GM12878 (cell line): ENCODE measurements around the gene RAMACL. TPM values are rescaled to one million over a fixed set of nuclear protein-coding genes. Genes with fewer than 3 reads are reported as not detected.

Experiments
- BCL3 ChIP-seq: IDR thresholded peaks from 2 replicates; pipeline ENCODE4 v1.6.1; 2011; ENCODE audit warnings: borderline replicate concordance, low read depth, mild to moderate bottlenecking, moderate library complexity, low read length; ENCODE audit not compliant: insufficient read depth, poor library complexity, severe bottlenecking
- CHD1 ChIP-seq: IDR thresholded peaks from 2 replicates; pipeline ENCODE4 v1.6.1; 2012; ENCODE audit warnings: low read depth, low read length, improper control_type of control experiment
- CHD2 ChIP-seq: IDR thresholded peaks from 2 replicates; pipeline ENCODE4 v1.6.1; 2011; ENCODE audit warnings: low read depth, low read length, improper control_type of control experiment, borderline replicate concordance
- FOS ChIP-seq: IDR thresholded peaks from 3 replicates; pipeline ENCODE4 v1.6.1; 2011; ENCODE audit warnings: borderline replicate concordance; ENCODE audit not compliant: insufficient read length; ENCODE audit errors: extremely low read depth
- GABPA ChIP-seq: IDR thresholded peaks from 2 replicates; pipeline ENCODE4 v1.6.1; 2014; ENCODE audit warnings: antibody characterized with exemption, low read depth, mild to moderate bottlenecking, inconsistent platforms
- HCFC1 ChIP-seq: fragments of 150-350 bp; IDR thresholded peaks from 2 replicates; pipeline ENCODE4 v1.6.1; 2014; ENCODE audit warnings: low read length
- IKZF2 ChIP-seq, 2 experiments: fragments of 450-650 bp; IDR thresholded peaks; 2 replicates each; pipeline ENCODE4 v1.6.1; 2017; ENCODE audit warnings: mild to moderate bottlenecking in 2 of 2, moderate library complexity in 2 of 2
- MXI1 ChIP-seq: fragments of 150-350 bp; IDR thresholded peaks from 2 replicates; pipeline ENCODE4 v1.6.1; 2011; ENCODE audit warnings: low read depth, mild to moderate bottlenecking, inconsistent platforms, low read length, improper control_type of control experiment
- NBN ChIP-seq: fragments of 450-650 bp; IDR thresholded peaks from 2 replicates; pipeline ENCODE4 v1.6.1; 2016
- NR2F1 ChIP-seq: fragments of 450-650 bp; conservative IDR thresholded peaks from 2 replicates; pipeline ENCODE4 v1.6.1; 2017; ENCODE audit warnings: mild to moderate bottlenecking
- RB1 ChIP-seq: fragments of 450-650 bp; formaldehyde crosslinking; IDR thresholded peaks from 2 replicates; pipeline ENCODE4 v1.6.1; 2017; ENCODE audit warnings: mild to moderate bottlenecking, borderline replicate concordance
- SMARCA5 ChIP-seq: fragments of 450-650 bp; IDR thresholded peaks from 2 replicates; pipeline ENCODE4 v1.6.1; 2017; ENCODE audit warnings: mild to moderate bottlenecking
- SPI1 ChIP-seq: IDR thresholded peaks from 2 replicates; pipeline ENCODE4 v1.6.1; 2011; ENCODE audit warnings: low read depth, mild to moderate bottlenecking, low read length, moderate library complexity, borderline replicate concordance; ENCODE audit not compliant: insufficient read depth
- USF2 ChIP-seq: IDR thresholded peaks from 2 replicates; pipeline ENCODE4 v1.6.1; 2011; ENCODE audit warnings: low read depth, low read length, improper control_type of control experiment, borderline replicate concordance
- ZBTB40 ChIP-seq: fragments of 450-650 bp; IDR thresholded peaks from 2 replicates; pipeline ENCODE4 v1.6.1; 2016; ENCODE audit warnings: mild to moderate bottlenecking, moderate library complexity, borderline replicate concordance
- ZNF274 ChIP-seq: IDR thresholded peaks from one replicate; pipeline ENCODE4 v1.8.0; 2011; ENCODE audit not compliant: insufficient read length, insufficient read depth
- polyA plus RNA-seq, 11 experiments: library from polyadenylated mRNA; depleted of rRNA in 4 of 11; unstranded in 6 of 11; stranded (reverse) in 5 of 11; fragments of >200 nt; fragmentation: Nextera tagmentation in 4 of 11; fragmentation: Illumina TruSeq in 1 of 11; extraction: Ambion mirVana in 4 of 11; extraction: Trizol in 1 of 11; gene quantifications; 1 replicate in 1 of 11; 2 replicates in 10 of 11; pipeline versions ENCODE4 v1.2.1 to v1.2.3, GENCODE V29; 2011 to 2016; ENCODE audit warnings: inconsistent platforms in 2 of 11, missing spikeins in 2 of 11, low read depth in 1 of 11
- total RNA-seq, 4 experiments: library from RNA; depleted of rRNA in 3 of 4; stranded (reverse); fragments of >200 nt in 3 of 4; fragmentation: Illumina TruSeq in 1 of 4; extraction: Trizol in 1 of 4; gene quantifications; 2 replicates each; pipeline versions ENCODE4 v1.2.1 to v1.2.3, GENCODE V29; 2013 to 2021
- TF ChIP-seq, protein P1 (sequence below): fragments of 150-350 bp; IDR thresholded peaks from 2 replicates; pipeline ENCODE4 v1.6.1; 2014; ENCODE audit warnings: mild to moderate bottlenecking, low read depth, low read length
- TF ChIP-seq, protein P2 (sequence below): fragments of 450-650 bp; IDR thresholded peaks from 2 replicates; pipeline ENCODE4 v1.6.1; 2016; ENCODE audit warnings: mild to moderate bottlenecking
- TF ChIP-seq, protein P3 (sequence below): IDR thresholded peaks from 2 replicates; pipeline ENCODE4 v1.6.1; 2012; ENCODE audit warnings: low read depth, low read length, improper control_type of control experiment

The RAMACL gene
- total and polyA plus RNA-seq, 10 of the 15 experiments (the other 5 are each of a cell fraction or from before 2014, with no cell fraction given): 0.09 to 1.3 (median 0.31) TPM; not detected in 1

GRCh38 chr6:166587631-166588413 is 1.3 kb upstream of the RAMACL start (continued):
- TF ChIP-seq BCL3 (no peak), ZBTB40 (no peak), CHD2 (no peak), FOS (no peak), HCFC1 (0 out of 2 replicates have a peak, but pooled peaks have one; percentile 13), SMARCA5 (no peak), MXI1 (no peak), ZNF274 (no peak), NR2F1 (no peak), GABPA (peak; percentile 50), SPI1 (peak; percentile 91), RB1 (no peak), NBN (no peak), IKZF2 (IDR thresholded peaks at IDR 0.05) (peak; percentile 53 to 58; a peak in 2 of 4 replicates), CHD1 (no peak; the same call in 1 of the 2 replicates), USF2 (no peak)
- TF ChIP-seq, protein P1, sequence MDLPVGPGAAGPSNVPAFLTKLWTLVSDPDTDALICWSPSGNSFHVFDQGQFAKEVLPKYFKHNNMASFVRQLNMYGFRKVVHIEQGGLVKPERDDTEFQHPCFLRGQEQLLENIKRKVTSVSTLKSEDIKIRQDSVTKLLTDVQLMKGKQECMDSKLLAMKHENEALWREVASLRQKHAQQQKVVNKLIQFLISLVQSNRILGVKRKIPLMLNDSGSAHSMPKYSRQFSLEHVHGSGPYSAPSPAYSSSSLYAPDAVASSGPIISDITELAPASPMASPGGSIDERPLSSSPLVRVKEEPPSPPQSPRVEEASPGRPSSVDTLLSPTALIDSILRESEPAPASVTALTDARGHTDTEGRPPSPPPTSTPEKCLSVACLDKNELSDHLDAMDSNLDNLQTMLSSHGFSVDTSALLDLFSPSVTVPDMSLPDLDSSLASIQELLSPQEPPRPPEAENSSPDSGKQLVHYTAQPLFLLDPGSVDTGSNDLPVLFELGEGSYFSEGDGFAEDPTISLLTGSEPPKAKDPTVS: no peak
- TF ChIP-seq, protein P2, sequence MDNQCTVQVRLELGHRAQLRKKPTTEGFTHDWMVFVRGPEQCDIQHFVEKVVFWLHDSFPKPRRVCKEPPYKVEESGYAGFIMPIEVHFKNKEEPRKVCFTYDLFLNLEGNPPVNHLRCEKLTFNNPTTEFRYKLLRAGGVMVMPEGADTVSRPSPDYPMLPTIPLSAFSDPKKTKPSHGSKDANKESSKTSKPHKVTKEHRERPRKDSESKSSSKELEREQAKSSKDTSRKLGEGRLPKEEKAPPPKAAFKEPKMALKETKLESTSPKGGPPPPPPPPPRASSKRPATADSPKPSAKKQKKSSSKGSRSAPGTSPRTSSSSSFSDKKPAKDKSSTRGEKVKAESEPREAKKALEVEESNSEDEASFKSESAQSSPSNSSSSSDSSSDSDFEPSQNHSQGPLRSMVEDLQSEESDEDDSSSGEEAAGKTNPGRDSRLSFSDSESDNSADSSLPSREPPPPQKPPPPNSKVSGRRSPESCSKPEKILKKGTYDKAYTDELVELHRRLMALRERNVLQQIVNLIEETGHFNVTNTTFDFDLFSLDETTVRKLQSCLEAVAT: no peak
- TF ChIP-seq, protein P3, sequence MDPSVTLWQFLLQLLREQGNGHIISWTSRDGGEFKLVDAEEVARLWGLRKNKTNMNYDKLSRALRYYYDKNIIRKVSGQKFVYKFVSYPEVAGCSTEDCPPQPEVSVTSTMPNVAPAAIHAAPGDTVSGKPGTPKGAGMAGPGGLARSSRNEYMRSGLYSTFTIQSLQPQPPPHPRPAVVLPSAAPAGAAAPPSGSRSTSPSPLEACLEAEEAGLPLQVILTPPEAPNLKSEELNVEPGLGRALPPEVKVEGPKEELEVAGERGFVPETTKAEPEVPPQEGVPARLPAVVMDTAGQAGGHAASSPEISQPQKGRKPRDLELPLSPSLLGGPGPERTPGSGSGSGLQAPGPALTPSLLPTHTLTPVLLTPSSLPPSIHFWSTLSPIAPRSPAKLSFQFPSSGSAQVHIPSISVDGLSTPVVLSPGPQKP: no peak
